HL-60/S4 treated with retinoic acid at 250 ng/mL for 4 days and 3 days (cell line): ENCODE data around the gene DENND4C.
"Not testable (repeated sequence)": the region's sequence is repeated elsewhere in the genome, so short reads cannot be mapped to it uniquely, and the experiment has no call there.

Source experiments
- in situ Hi-C: fragments of 300-500 bp; cut with MboI; formaldehyde crosslinking; loops from 2 replicates; pipeline ENCODE4 v1.7.0; 2022; ENCODE audit warnings: low sequenced_read_pairs

The DENND4C gene

GRCh38 chr9:19230355-19231125 is at the start of gene DENND4C:
Gene DENND4C, plus strand, starts transcription at chr9:19230693. Its CDS starts 45,482 bp downstream, at chr9:19276175.
- in situ Hi-C loops = no loop called here

GRCh38 chr9:19180991-19181390 is 49.5 kb upstream of the DENND4C start:
- in situ Hi-C loops = no loop called here

GRCh38 chr9:19181561-19181960 is 48.9 kb upstream of the DENND4C start:
- in situ Hi-C loops = no loop called here

GRCh38 chr9:19184144-19184917 is 46.2 kb upstream of the DENND4C start:
- in situ Hi-C loops = no loop called here

- in situ Hi-C loops = no loop called here
Measured at GRCh38 chr9:19185191-19185590, 45.3 kb upstream of the DENND4C start.

- in situ Hi-C loops = no loop called here
Measured at GRCh38 chr9:19186232-19186631, 44.3 kb upstream of the DENND4C start.

GRCh38 chr9:19188771-19189170 is 41.7 kb upstream of the DENND4C start:
- in situ Hi-C loops = no loop called here

- in situ Hi-C loops = no loop called here
Measured at GRCh38 chr9:19192202-19193028, 38.1 kb upstream of the DENND4C start.

GRCh38 chr9:19193029-19193324 is 37.5 kb upstream of the DENND4C start:
- in situ Hi-C loops = no loop called here

- in situ Hi-C loops = not testable (repeated sequence)
Measured at GRCh38 chr9:19193358-19193973, 37.0 kb upstream of the DENND4C start.

- in situ Hi-C loops = no loop called here
Measured at GRCh38 chr9:19198406-19198805, 32.1 kb upstream of the DENND4C start.

- in situ Hi-C loops = no loop called here
Measured at GRCh38 chr9:19199012-19199411, 31.5 kb upstream of the DENND4C start.

GRCh38 chr9:19200229-19200628 is 30.3 kb upstream of the DENND4C start:
- in situ Hi-C loops = no loop called here

- in situ Hi-C loops = no loop called here
Measured at GRCh38 chr9:19201899-19202891, 28.3 kb upstream of the DENND4C start.

GRCh38 chr9:19203058-19203457 is 27.4 kb upstream of the DENND4C start:
- in situ Hi-C loops = no loop called here

- in situ Hi-C loops = no loop called here
Measured at GRCh38 chr9:19208653-19209052, 21.8 kb upstream of the DENND4C start.

GRCh38 chr9:19209188-19209587 is 21.3 kb upstream of the DENND4C start:
- in situ Hi-C loops = no loop called here

GRCh38 chr9:19213823-19214222 is 16.7 kb upstream of the DENND4C start:
- in situ Hi-C loops = no loop called here

GRCh38 chr9:19216466-19216865 is 14.0 kb upstream of the DENND4C start:
- in situ Hi-C loops = no loop called here

GRCh38 chr9:19221326-19221725 is 9.2 kb upstream of the DENND4C start:
- in situ Hi-C loops = no loop called here
